Liver (tissue), 9 donors: ENCODE data around the gene CDCP1. TPM values are rescaled to one million over a fixed set of nuclear protein-coding genes. Genes with fewer than 3 reads are reported as not detected.

ENCODE experiments used
- DNase-seq: peaks from one replicate; pipeline ENCODE4 v3.0.0-alpha.2; 2017; ENCODE audit warnings: low spot score
- H3K27ac ChIP-seq, 2 donors: one replicate each; pipeline ENCODE4 v1.7.0; 2013; ENCODE audit warnings: inconsistent platforms in 2 of 2, low read length in 2 of 2, control low read depth in 1 of 2, low read depth in 1 of 2, mild to moderate bottlenecking in 1 of 2
- H3K27me3 ChIP-seq, 4 donors: one replicate each; pipeline versions ENCODE4 v1.6.1 to v1.7.0; 2013; ENCODE audit warnings: low read length in 3 of 4, inconsistent platforms in 1 of 4, mild to moderate bottlenecking in 1 of 4, moderate library complexity in 1 of 4; ENCODE audit not compliant: control insufficient read depth in 4 of 4, insufficient read depth in 4 of 4
- H3K36me3 ChIP-seq, 4 donors: one replicate each; pipeline versions ENCODE4 v1.6.1 to v1.7.0; 2013; ENCODE audit warnings: low read length in 3 of 4, mild to moderate bottlenecking in 3 of 4, low read depth in 1 of 4, moderate library complexity in 1 of 4; ENCODE audit not compliant: control insufficient read depth in 4 of 4, insufficient read depth in 3 of 4
- H3K4me1 ChIP-seq, 4 donors: one replicate each; pipeline versions ENCODE4 v1.6.1 to v1.7.0; 2013; ENCODE audit warnings: low read length in 3 of 4, mild to moderate bottlenecking in 3 of 4, moderate library complexity in 1 of 4; ENCODE audit not compliant: control insufficient read depth in 4 of 4, insufficient read depth in 4 of 4
- H3K4me3 ChIP-seq, 3 donors: one replicate each; pipeline versions ENCODE4 v1.6.1 to v1.7.0; 2013; ENCODE audit warnings: low read length in 3 of 3, control low read depth in 1 of 3, low read depth in 1 of 3, mild to moderate bottlenecking in 1 of 3
- H3K9ac ChIP-seq, 2 donors: one replicate each; pipeline ENCODE4 v1.7.0; 2013; ENCODE audit warnings: low read length in 2 of 2, mild to moderate bottlenecking in 2 of 2, moderate library complexity in 2 of 2, control low read depth in 1 of 2, low read depth in 1 of 2
- H3K9me3 ChIP-seq, 4 donors: one replicate each; pipeline versions ENCODE4 v1.6.1 to v1.7.0; 2013; ENCODE audit warnings: low read length in 3 of 4; ENCODE audit not compliant: control insufficient read depth in 4 of 4
- FOXA2 ChIP-seq: IDR thresholded peaks from 2 replicates; pipeline ENCODE4 v1.6.1; 2016; ENCODE audit warnings: antibody characterized with exemption
- GABPA ChIP-seq, 2 donors: IDR thresholded peaks in 1 of 2; conservative IDR thresholded peaks in 1 of 2; 2 replicates each; pipeline ENCODE4 v1.6.1; 2016; ENCODE audit warnings: antibody characterized with exemption in 2 of 2, mild to moderate bottlenecking in 1 of 2, moderate library complexity in 1 of 2
- HNF4A ChIP-seq, 2 donors: conservative IDR thresholded peaks; 2 replicates each; pipeline ENCODE4 v1.6.1; 2016; ENCODE audit warnings: antibody characterized with exemption in 2 of 2, mild to moderate bottlenecking in 2 of 2
- HNF4G ChIP-seq: IDR thresholded peaks from 2 replicates; pipeline ENCODE4 v1.6.1; 2016; ENCODE audit warnings: antibody characterized with exemption
- JUND ChIP-seq, 2 donors: IDR thresholded peaks; 2 replicates each; pipeline ENCODE4 v1.6.1; 2016; ENCODE audit warnings: antibody characterized with exemption in 2 of 2
- NR2F2 ChIP-seq: IDR thresholded peaks from 2 replicates; pipeline ENCODE4 v1.6.1; 2016; ENCODE audit warnings: antibody characterized with exemption
- RAD21 ChIP-seq, 2 donors: IDR thresholded peaks; 2 replicates each; pipeline ENCODE4 v1.6.1; 2016; ENCODE audit warnings: antibody characterized with exemption in 2 of 2, mild to moderate bottlenecking in 2 of 2
- RXRA ChIP-seq, 2 donors: IDR thresholded peaks; 2 replicates each; pipeline ENCODE4 v1.6.1; 2017 to 2018; ENCODE audit warnings: antibody characterized with exemption in 2 of 2, mild to moderate bottlenecking in 1 of 2
- SP1 ChIP-seq: IDR thresholded peaks from 2 replicates; pipeline ENCODE4 v1.6.1; 2018; ENCODE audit warnings: antibody characterized with exemption, mild to moderate bottlenecking
- TAF1 ChIP-seq: conservative IDR thresholded peaks from 2 replicates; pipeline ENCODE4 v1.6.1; 2016; ENCODE audit warnings: antibody characterized with exemption, mild to moderate bottlenecking
- YY1 ChIP-seq: IDR thresholded peaks from 2 replicates; pipeline ENCODE4 v1.6.1; 2016; ENCODE audit warnings: antibody characterized with exemption, mild to moderate bottlenecking
- WGBS: extraction: QIAGEN DNeasy Blood & Tissue Kit; methylation state at CpG from one replicate; pipeline ENCODE4 v1.1.7; 2013; 5-methylcytosine and 5-hydroxymethylcytosine counted together
- polyA plus RNA-seq, 2 donors: library from polyadenylated mRNA; stranded (reverse) in 1 of 2; unstranded in 1 of 2; fragments of 200-250 nt in 1 of 2; fragments of >200 nt in 1 of 2; fragmentation: Nextera tagmentation in 1 of 2; extraction: Ambion mirVana in 1 of 2; gene quantifications; one replicate each; pipeline versions ENCODE4 v1.2.1 to v1.2.3, GENCODE V29; 2013 to 2015
- total RNA-seq, 2 donors: library from RNA; depleted of rRNA; stranded (reverse); fragments of >200 nt; gene quantifications; one replicate each; pipeline ENCODE4 v1.2.3, GENCODE V29; 2014
- TF ChIP-seq, protein P1 (sequence below): IDR thresholded peaks from 2 replicates; pipeline ENCODE4 v1.6.1; 2016; ENCODE audit warnings: antibody characterized with exemption, mild to moderate bottlenecking
- TF ChIP-seq, protein P2 (sequence below): IDR thresholded peaks from 2 replicates; pipeline ENCODE4 v1.6.1; 2016; ENCODE audit warnings: antibody characterized with exemption
- TF ChIP-seq, protein P3 (sequence below): IDR thresholded peaks from 2 replicates; pipeline ENCODE4 v1.6.1; 2016; ENCODE audit warnings: antibody characterized with exemption
- TF ChIP-seq, protein P4 (sequence below): IDR thresholded peaks from 2 replicates; pipeline ENCODE4 v1.6.1; 2016; ENCODE audit warnings: antibody characterized with exemption
- donor health status: healthy.
- donor health status: healthy.
- donor health status: healthy.
- donor health status: healthy.
- donor health status: healthy.

Gene CDCP1
- total and polyA plus RNA-seq, 4 donors = 0.22 to 0.67 (median 0.45) TPM

DNA sequence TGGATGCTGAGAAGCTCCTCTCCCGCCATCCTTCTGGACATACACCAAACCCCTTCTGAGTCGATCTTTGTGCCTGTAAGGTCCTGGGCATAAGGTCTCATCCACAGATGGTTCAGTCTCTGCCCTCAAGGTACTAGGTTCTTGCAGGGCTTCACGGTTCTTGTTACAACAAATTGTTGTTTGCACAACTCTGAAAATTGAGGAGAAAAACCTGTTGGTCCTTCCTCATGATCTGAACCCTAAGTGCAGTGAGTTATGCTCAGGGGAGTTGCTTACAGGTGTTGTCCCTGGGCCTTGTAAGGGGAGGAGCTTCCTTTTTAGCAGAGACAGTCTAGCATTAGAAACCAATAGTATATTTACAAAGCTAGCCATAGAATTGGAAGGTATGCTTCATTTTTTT is 15.7 kb downstream of the CDCP1 start (continued):
- TF ChIP-seq, protein P1, sequence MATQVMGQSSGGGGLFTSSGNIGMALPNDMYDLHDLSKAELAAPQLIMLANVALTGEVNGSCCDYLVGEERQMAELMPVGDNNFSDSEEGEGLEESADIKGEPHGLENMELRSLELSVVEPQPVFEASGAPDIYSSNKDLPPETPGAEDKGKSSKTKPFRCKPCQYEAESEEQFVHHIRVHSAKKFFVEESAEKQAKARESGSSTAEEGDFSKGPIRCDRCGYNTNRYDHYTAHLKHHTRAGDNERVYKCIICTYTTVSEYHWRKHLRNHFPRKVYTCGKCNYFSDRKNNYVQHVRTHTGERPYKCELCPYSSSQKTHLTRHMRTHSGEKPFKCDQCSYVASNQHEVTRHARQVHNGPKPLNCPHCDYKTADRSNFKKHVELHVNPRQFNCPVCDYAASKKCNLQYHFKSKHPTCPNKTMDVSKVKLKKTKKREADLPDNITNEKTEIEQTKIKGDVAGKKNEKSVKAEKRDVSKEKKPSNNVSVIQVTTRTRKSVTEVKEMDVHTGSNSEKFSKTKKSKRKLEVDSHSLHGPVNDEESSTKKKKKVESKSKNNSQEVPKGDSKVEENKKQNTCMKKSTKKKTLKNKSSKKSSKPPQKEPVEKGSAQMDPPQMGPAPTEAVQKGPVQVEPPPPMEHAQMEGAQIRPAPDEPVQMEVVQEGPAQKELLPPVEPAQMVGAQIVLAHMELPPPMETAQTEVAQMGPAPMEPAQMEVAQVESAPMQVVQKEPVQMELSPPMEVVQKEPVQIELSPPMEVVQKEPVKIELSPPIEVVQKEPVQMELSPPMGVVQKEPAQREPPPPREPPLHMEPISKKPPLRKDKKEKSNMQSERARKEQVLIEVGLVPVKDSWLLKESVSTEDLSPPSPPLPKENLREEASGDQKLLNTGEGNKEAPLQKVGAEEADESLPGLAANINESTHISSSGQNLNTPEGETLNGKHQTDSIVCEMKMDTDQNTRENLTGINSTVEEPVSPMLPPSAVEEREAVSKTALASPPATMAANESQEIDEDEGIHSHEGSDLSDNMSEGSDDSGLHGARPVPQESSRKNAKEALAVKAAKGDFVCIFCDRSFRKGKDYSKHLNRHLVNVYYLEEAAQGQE = no peak
- TF ChIP-seq JUND (IDR thresholded peaks at IDR 0.05) = no peak

DNA sequence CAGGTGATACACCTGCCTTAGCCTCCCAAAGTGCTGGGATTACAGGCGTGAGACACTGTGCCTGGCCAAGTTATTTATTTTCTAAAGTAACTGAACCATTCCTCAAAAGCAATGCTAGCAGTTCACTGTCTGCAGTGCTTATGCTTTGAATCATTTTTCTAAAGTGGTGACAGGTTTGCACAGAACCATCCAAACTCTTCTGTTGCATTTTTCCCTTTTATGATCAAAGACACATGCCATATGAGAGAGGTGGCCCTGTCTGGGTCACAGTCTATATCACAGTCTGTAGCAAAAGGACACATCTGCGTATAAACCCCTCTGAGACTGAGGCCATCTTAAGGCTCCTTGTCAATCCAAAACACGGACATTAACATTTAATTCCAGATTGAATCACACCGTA is 17.2 kb downstream of the CDCP1 start:
- Histone ChIP-seq H3K4me3 (no peak overlapping the region), H3K4me1 (no peaks in the 10 kb centered on the region), H3K27me3 (peaks cover 0 to 5% (median 0%) of the 10 kb centered on the region in 4 donors), H3K36me3 (no peaks in the 10 kb centered on the region), H3K9me3 (no peaks in the 10 kb centered on the region), H3K27ac (no peak overlapping the region), H3K9ac (no peak overlapping the region)
- 91% methylated on average over 4 of the region's 4 CpGs for WGBS
- no peak for TF ChIP-seq TAF1
- TF ChIP-seq NR2F2 = no peak
- TF ChIP-seq FOXA2 = no peak
- no peak for TF ChIP-seq SP1
- no peak for TF ChIP-seq YY1
- DNase-seq = no peak

DNA sequence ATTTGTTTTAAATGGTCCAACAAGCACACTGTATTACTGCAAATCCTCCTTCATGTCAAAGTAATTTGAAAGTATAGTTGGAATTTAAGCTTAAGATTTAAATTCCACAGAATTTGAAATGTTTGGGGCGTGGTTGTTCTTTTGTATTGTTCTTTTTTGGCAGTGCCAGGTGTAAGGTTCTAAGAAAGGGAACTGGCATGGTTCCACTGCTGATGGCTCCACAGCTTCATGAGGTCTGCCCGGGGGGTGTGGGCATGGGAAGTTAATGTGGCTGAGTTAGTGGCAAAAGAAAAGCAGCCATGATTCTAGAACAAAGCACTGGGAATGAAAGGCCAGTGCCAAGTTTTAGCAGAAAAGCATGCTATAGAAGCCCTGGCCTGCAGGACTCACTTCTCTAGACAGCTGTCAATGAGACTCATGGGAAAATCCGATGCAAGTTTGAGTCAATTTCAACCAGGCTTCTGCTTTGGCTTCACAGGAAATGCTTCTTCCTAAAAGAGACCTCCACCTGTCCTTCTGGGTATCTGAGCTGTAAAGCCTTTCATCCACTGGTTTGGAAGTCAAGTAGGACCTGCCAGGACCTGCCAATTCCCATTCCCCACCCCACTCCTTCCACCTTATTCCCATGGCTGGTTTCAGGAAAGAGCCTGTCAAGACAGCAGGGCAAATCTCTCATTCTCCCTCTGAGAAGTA is 18.9 kb downstream of the CDCP1 start:
- H3K36me3 ChIP-seq = no peaks in the 10 kb centered on the region
- DNase-seq = no peak
- TF ChIP-seq RXRA (IDR thresholded peaks at IDR 0.05) = no peak
- TF ChIP-seq, protein P1 = no peak
- TF ChIP-seq GABPA (IDR thresholded peaks at IDR 0.05 in 1 of 2, conservative IDR thresholded peaks at IDR 0.05 in 1 of 2) = no peak
- no peak for TF ChIP-seq RAD21 (IDR thresholded peaks at IDR 0.05)
- no peak for TF ChIP-seq TAF1
- TF ChIP-seq YY1 = no peak
- TF ChIP-seq, protein P2, sequence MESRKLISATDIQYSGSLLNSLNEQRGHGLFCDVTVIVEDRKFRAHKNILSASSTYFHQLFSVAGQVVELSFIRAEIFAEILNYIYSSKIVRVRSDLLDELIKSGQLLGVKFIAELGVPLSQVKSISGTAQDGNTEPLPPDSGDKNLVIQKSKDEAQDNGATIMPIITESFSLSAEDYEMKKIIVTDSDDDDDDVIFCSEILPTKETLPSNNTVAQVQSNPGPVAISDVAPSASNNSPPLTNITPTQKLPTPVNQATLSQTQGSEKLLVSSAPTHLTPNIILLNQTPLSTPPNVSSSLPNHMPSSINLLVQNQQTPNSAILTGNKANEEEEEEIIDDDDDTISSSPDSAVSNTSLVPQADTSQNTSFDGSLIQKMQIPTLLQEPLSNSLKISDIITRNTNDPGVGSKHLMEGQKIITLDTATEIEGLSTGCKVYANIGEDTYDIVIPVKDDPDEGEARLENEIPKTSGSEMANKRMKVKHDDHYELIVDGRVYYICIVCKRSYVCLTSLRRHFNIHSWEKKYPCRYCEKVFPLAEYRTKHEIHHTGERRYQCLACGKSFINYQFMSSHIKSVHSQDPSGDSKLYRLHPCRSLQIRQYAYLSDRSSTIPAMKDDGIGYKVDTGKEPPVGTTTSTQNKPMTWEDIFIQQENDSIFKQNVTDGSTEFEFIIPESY = no peak
- TF ChIP-seq NR2F2 = no peak
- TF ChIP-seq SP1 = no peak
- no peak for TF ChIP-seq JUND (IDR thresholded peaks at IDR 0.05)
- TF ChIP-seq FOXA2 = no peak
- TF ChIP-seq HNF4A (conservative IDR thresholded peaks at IDR 0.05) = no peak
- TF ChIP-seq, protein P3, sequence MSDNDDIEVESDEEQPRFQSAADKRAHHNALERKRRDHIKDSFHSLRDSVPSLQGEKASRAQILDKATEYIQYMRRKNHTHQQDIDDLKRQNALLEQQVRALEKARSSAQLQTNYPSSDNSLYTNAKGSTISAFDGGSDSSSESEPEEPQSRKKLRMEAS = no peak
- TF ChIP-seq, protein P4, sequence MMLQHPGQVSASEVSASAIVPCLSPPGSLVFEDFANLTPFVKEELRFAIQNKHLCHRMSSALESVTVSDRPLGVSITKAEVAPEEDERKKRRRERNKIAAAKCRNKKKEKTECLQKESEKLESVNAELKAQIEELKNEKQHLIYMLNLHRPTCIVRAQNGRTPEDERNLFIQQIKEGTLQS = no peak
- TF ChIP-seq HNF4G = no peak
- no peak overlapping the region for H3K4me3 ChIP-seq
- no peak overlapping the region for H3K9ac ChIP-seq
- peaks cover 0 to 5% (median 0%) of the 10 kb centered on the region in 4 donors for H3K27me3 ChIP-seq
- no peak overlapping the region for H3K27ac ChIP-seq
- 82% methylated on average over 3 of the region's 3 CpGs for WGBS
- H3K9me3 ChIP-seq = no peaks in the 10 kb centered on the region
- H3K4me1 ChIP-seq = no peaks in the 10 kb centered on the region
